Measurements from ENCODE around the gene CEND1. TPM values are rescaled to one million over a fixed set of nuclear protein-coding genes. Genes with fewer than 3 reads are reported as not detected.

CEND1 gene
- total and polyA plus RNA-seq, 2 of the 13 experiments (the other 11 are each of a cell fraction or from before 2014, with no cell fraction given), result not detected

DNA sequence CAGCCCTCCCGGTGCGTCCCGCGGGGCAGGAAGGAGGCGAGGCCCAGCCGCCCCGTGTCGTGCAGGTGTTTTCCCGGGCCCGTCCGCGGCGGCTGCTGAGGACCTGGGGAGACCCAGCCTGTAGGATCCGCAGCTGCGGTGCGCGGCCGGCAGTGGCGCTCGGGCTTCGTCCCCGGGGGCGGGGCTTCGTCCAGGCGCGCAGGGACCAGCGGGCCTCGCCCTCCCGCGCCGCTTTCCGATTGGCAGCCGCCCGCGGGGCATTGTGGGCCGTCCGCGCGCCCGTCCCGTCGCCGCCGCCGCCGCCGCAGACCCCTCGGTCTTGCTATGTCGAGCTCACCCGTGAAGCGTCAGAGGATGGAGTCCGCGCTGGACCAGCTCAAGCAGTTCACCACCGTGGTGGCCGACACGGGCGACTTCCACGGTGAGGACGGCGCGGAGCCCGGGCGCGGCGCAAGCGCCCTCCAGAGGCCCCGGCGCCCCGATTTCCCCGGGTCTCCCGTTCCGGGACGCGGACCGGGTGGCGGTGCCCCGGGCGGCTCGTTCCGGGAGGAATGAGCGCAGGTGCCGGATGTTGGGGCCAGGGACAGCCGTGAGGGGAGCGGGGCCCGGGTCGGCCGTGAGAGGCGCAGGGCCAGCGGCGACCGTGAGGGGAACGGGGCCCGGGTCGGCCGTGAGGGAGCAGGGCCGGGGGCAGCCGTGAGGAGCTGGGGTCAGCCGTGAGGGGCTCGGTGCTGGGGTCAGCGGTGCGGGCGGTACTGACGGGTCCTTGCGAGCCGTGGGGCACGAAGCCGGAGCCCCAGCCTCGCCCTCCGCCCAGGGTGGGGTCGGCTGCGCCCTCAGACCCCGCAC, 42.5 kb downstream of the CEND1 start, which contains the start of gene TALDO1 (continued):
- TF ChIP-seq, protein P1, sequence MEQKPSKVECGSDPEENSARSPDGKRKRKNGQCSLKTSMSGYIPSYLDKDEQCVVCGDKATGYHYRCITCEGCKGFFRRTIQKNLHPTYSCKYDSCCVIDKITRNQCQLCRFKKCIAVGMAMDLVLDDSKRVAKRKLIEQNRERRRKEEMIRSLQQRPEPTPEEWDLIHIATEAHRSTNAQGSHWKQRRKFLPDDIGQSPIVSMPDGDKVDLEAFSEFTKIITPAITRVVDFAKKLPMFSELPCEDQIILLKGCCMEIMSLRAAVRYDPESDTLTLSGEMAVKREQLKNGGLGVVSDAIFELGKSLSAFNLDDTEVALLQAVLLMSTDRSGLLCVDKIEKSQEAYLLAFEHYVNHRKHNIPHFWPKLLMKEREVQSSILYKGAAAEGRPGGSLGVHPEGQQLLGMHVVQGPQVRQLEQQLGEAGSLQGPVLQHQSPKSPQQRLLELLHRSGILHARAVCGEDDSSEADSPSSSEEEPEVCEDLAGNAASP (CRISPR knock-in tag; IDR thresholded peaks at IDR 0.05; ENCODE audit: borderline replicate concordance), result peak; percentile 28
- TF ChIP-seq, protein P2, sequence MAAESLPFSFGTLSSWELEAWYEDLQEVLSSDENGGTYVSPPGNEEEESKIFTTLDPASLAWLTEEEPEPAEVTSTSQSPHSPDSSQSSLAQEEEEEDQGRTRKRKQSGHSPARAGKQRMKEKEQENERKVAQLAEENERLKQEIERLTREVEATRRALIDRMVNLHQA (CRISPR knock-in tag; IDR thresholded peaks at IDR 0.05), result no peak
- TF ChIP-seq ZNF780A (CRISPR knock-in tag; IDR thresholded peaks at IDR 0.05), result no peak; the same call in 1 of the 2 replicates
- no peak for TF ChIP-seq ARNT (IDR thresholded peaks at IDR 0.05)
- TF ChIP-seq, protein P3, sequence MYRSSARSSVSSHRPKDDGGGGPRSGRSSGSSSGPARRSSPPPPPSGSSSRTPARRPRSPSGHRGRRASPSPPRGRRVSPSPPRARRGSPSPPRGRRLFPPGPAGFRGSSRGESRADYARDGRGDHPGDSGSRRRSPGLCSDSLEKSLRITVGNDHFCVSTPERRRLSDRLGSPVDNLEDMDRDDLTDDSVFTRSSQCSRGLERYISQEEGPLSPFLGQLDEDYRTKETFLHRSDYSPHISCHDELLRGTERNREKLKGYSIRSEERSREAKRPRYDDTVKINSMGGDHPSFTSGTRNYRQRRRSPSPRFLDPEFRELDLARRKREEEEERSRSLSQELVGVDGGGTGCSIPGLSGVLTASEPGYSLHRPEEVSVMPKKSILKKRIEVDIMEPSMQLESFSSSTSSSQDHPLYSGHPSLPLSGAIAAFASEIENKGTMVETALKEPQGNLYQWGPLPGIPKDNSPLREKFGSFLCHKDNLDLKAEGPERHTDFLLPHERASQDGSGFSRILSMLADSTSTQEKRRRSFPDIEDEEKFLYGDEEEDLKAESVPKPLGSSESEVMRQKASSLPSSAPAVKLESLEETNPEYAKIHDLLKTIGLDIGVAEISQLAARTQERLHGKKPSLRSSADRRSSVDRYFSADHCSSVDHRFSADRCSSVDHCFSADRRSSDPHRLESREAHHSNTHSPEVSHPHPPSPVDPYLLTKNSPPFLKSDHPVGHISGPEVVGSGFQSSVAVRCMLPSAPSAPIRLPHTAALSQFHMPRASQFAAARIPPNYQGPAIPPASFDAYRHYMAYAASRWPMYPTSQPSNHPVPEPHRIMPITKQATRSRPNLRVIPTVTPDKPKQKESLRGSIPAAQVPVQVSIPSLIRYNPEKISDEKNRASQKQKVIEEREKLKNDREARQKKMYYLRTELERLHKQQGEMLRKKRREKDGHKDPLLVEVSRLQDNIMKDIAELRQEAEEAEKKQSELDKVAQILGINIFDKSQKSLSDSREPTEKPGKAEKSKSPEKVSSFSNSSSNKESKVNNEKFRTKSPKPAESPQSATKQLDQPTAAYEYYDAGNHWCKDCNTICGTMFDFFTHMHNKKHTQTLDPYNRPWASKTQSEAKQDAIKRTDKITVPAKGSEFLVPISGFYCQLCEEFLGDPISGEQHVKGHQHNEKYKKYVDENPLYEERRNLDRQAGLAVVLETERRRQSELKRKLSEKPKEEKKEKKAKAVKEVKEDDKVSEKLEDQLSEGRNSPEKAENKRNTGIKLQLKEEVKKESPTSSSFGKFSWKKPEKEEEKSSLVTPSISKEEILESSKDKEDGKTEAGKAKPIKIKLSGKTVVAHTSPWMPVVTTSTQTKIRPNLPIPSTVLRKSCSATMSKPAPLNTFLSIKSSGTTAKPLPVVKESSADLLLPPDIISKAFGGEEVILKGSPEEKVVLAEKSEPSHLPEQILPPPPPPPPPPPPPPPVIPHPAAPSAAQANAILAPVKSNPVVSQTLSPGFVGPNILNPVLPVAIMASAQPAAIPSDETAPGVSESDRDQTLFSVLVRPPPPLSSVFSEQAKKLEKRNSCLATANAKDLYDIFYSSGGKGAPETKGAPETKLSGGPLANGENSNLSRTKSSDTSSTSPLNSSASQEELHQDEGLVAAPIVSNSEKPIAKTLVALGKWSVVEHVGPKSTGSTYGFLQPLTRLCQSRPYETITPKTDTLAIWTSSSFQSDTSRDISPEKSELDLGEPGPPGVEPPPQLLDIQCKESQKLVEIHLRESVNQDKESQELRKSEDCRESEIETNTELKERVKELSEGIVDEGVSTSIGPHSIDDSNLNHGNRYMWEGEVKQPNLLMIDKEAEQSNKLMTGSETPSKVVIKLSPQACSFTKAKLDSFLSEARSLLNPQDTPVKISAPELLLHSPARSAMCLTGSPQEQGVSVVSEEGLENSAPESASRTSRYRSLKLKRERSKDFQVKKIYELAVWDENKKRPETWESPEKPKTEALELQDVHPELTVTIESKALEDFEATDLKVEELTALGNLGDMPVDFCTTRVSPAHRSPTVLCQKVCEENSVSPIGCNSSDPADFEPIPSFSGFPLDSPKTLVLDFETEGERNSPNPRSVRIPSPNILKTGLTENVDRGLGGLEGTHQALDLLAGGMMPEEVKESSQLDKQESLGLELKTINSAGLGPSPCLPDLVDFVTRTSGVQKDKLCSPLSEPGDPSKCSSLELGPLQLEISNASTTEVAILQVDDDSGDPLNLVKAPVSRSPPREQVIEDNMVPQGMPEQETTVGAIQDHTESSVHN (CRISPR knock-in tag; IDR thresholded peaks at IDR 0.05), result 0 out of 2 replicates have a peak, but pooled peaks have one; percentile 50
- TF ChIP-seq GATAD2A (CRISPR knock-in tag; IDR thresholded peaks at IDR 0.05), result no peak
- TF ChIP-seq SP2 (CRISPR knock-in tag; IDR thresholded peaks at IDR 0.05), result peak; percentile 53
- no peak for TF ChIP-seq ZFP36 (IDR thresholded peaks at IDR 0.05; ENCODE audit: borderline replicate concordance, low read depth, low read length, partially characterized antibody)
- TF ChIP-seq, protein P4, sequence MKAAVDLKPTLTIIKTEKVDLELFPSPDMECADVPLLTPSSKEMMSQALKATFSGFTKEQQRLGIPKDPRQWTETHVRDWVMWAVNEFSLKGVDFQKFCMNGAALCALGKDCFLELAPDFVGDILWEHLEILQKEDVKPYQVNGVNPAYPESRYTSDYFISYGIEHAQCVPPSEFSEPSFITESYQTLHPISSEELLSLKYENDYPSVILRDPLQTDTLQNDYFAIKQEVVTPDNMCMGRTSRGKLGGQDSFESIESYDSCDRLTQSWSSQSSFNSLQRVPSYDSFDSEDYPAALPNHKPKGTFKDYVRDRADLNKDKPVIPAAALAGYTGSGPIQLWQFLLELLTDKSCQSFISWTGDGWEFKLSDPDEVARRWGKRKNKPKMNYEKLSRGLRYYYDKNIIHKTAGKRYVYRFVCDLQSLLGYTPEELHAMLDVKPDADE (CRISPR knock-in tag; IDR thresholded peaks at IDR 0.05), result no peak
- TF ChIP-seq HNRNPUL1 (IDR thresholded peaks at IDR 0.05; ENCODE audit: low read depth, low read length), result no peak
- TF ChIP-seq, protein P5, sequence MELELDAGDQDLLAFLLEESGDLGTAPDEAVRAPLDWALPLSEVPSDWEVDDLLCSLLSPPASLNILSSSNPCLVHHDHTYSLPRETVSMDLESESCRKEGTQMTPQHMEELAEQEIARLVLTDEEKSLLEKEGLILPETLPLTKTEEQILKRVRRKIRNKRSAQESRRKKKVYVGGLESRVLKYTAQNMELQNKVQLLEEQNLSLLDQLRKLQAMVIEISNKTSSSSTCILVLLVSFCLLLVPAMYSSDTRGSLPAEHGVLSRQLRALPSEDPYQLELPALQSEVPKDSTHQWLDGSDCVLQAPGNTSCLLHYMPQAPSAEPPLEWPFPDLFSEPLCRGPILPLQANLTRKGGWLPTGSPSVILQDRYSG (CRISPR knock-in tag; IDR thresholded peaks at IDR 0.05), result peak; percentile 10; the same call in 1 of the 2 replicates

Data from HepG2 (cell line).